Osteoblast (primary cell): ENCODE data around the gene CNTNAP5. TPM values are rescaled to one million over a fixed set of nuclear protein-coding genes. Genes with fewer than 3 reads are reported as not detected.

Experiments used
- DNase-seq: peaks from one replicate; pipeline ENCODE4 v3.0.0; 2011; ENCODE audit warnings: low spot score, mixed read lengths; ENCODE audit not compliant: insufficient read length; ENCODE audit errors: missing footprints
- H2AFZ ChIP-seq: 2 replicates; pipeline ENCODE4 v1.6.0; 2011; ENCODE audit warnings: mild to moderate bottlenecking, low read length
- H3K27ac ChIP-seq: 2 replicates; pipeline ENCODE4 v1.5.1; 2011; ENCODE audit warnings: mild to moderate bottlenecking, low read depth, low read length, moderate library complexity
- H3K27me3 ChIP-seq: 2 replicates; pipeline ENCODE4 v1.6.0; 2012; ENCODE audit warnings: mild to moderate bottlenecking, control low read depth, inconsistent platforms, low read length, moderate library complexity; ENCODE audit not compliant: insufficient read depth
- H3K36me3 ChIP-seq: 2 replicates; pipeline ENCODE4 v1.5.1; 2011; ENCODE audit warnings: mild to moderate bottlenecking, low read length, control low read depth, moderate library complexity; ENCODE audit not compliant: insufficient read depth
- H3K4me1 ChIP-seq: 2 replicates; pipeline ENCODE4 v1.5.1; 2011; ENCODE audit warnings: mild to moderate bottlenecking, low read length, control low read depth, moderate library complexity; ENCODE audit not compliant: insufficient read depth
- H3K4me2 ChIP-seq: 2 replicates; pipeline ENCODE4 v1.6.0; 2011; ENCODE audit warnings: mild to moderate bottlenecking, low read length; ENCODE audit not compliant: insufficient read depth
- H3K4me3 ChIP-seq: fragments of 200-600 bp; sonication (generic); 3 replicates; pipeline ENCODE4 v1.5.1; 2012; ENCODE audit warnings: mild to moderate bottlenecking, low read length, inconsistent platforms; ENCODE audit not compliant: insufficient read depth
- H3K79me2 ChIP-seq: 2 replicates; pipeline ENCODE4 v1.6.0; 2012; ENCODE audit warnings: mild to moderate bottlenecking, low read length, control low read depth, inconsistent platforms; ENCODE audit not compliant: insufficient read depth
- H3K9me3 ChIP-seq: 2 replicates; pipeline ENCODE4 v1.5.1; 2011; ENCODE audit warnings: low read depth, low read length, control low read depth
- H4K20me1 ChIP-seq: 2 replicates; pipeline ENCODE4 v1.6.0; 2012; ENCODE audit warnings: mild to moderate bottlenecking, low read length, control low read depth; ENCODE audit not compliant: insufficient read depth
- CTCF ChIP-seq: IDR thresholded peaks from 2 replicates; pipeline ENCODE4 v1.5.1; 2011; ENCODE audit warnings: mild to moderate bottlenecking, low read depth, low read length, moderate library complexity; ENCODE audit errors: extremely low read depth
- total RNA-seq: library from RNA; depleted of rRNA; stranded (reverse); fragments of >200 nt; gene quantifications from 2 replicates; pipeline ENCODE4 v1.2.3, GENCODE V29; 2012

CNTNAP5 gene
- total RNA-seq, 1 donor: not detected

- TF ChIP-seq CTCF: no peak
- H3K79me2 ChIP-seq: no peaks in the 10 kb centered on the region
- no peaks in the 10 kb centered on the region for H3K4me1 ChIP-seq
- no peak overlapping the region for H2AFZ ChIP-seq
- no peak for DNase-seq
- H3K27me3 ChIP-seq: no peaks in the 10 kb centered on the region
- no peak overlapping the region for H3K4me3 ChIP-seq
- H3K36me3 ChIP-seq: no peaks in the 10 kb centered on the region
- H3K27ac ChIP-seq: no peak overlapping the region
- H4K20me1 ChIP-seq: no peaks in the 10 kb centered on the region
- no peak overlapping the region for H3K4me2 ChIP-seq
- H3K9me3 ChIP-seq: no peaks in the 10 kb centered on the region
These were observed 811.3 kb downstream of the CNTNAP5 start for GRCh38 chr2:124836416-124836815.

GRCh38 chr2:124837496-124837895 is 812.4 kb downstream of the CNTNAP5 start:
- no peak overlapping the region for H3K4me3 ChIP-seq
- H3K36me3 ChIP-seq: no peaks in the 10 kb centered on the region
- H2AFZ ChIP-seq: no peak overlapping the region
- TF ChIP-seq CTCF: no peak
- H3K4me1 ChIP-seq: no peaks in the 10 kb centered on the region
- DNase-seq: no peak
- H3K79me2 ChIP-seq: no peaks in the 10 kb centered on the region
- no peaks in the 10 kb centered on the region for H3K27me3 ChIP-seq
- H4K20me1 ChIP-seq: no peaks in the 10 kb centered on the region
- H3K27ac ChIP-seq: no peak overlapping the region
- H3K9me3 ChIP-seq: no peaks in the 10 kb centered on the region
- no peak overlapping the region for H3K4me2 ChIP-seq

- Histone ChIP-seq H3K27me3 (no peaks in the 10 kb centered on the region), H3K4me3 (no peak overlapping the region), H3K27ac (no peak overlapping the region), H3K9me3 (no peaks in the 10 kb centered on the region), H3K4me1 (no peaks in the 10 kb centered on the region), H3K4me2 (no peak overlapping the region), H3K36me3 (no peaks in the 10 kb centered on the region), H3K79me2 (no peaks in the 10 kb centered on the region), H4K20me1 (no peaks in the 10 kb centered on the region), H2AFZ (no peak overlapping the region)
- no peak for DNase-seq
- TF ChIP-seq CTCF: no peak
These were observed 813.3 kb downstream of the CNTNAP5 start for GRCh38 chr2:124838406-124838805.

GRCh38 chr2:124867247-124867646 is 842.2 kb downstream of the CNTNAP5 start:
- no peak overlapping the region for H3K27ac ChIP-seq
- no peak for TF ChIP-seq CTCF

More at GRCh38 chr2:124867247-124867646, 842.2 kb downstream of the CNTNAP5 start:
- Histone ChIP-seq H3K27me3 (no peaks in the 10 kb centered on the region), H3K9me3 (no peaks in the 10 kb centered on the region), H3K36me3 (no peaks in the 10 kb centered on the region), H3K4me1 (no peaks in the 10 kb centered on the region), H3K4me3 (no peak overlapping the region), H4K20me1 (no peaks in the 10 kb centered on the region), H3K79me2 (no peaks in the 10 kb centered on the region), H2AFZ (no peak overlapping the region), H3K4me2 (no peak overlapping the region)
- no peak for DNase-seq
